Mammary epithelial cell (primary cell): ENCODE results near the gene PTPRQ.

ENCODE experiments used
- CTCF ChIP-seq, 2 donors: IDR thresholded peaks in 1 of 2; conservative IDR thresholded peaks in 1 of 2; 2 replicates each; pipeline ENCODE4 v1.5.1; 2011 to 2012; ENCODE audit warnings: inconsistent platforms in 2 of 2, low read length in 2 of 2, mild to moderate bottlenecking in 2 of 2, control low read depth in 1 of 2, low read depth in 1 of 2; ENCODE audit not compliant: insufficient read depth in 1 of 2; ENCODE audit errors: extremely low read depth in 1 of 2
- EZH2 ChIP-seq: IDR thresholded peaks from 2 replicates; pipeline ENCODE4 v1.6.1; 2012; ENCODE audit warnings: low read length, inconsistent platforms, borderline replicate concordance

GRCh38 chr12:80419644-80420043 lies 24.4 kb upstream of the PTPRQ start:
- TF ChIP-seq EZH2: no peak
- no peak for TF ChIP-seq CTCF (conservative IDR thresholded peaks at IDR 0.05 in 1 of 2, IDR thresholded peaks at IDR 0.05 in 1 of 2; ENCODE audit: extremely low read depth in 1 of 2, insufficient read depth in 1 of 2, low read depth in 1 of 2, low read length in 2 of 2)
